SKM-1 treated with dmso at 0.1 percent for 144 hours (cell line): ENCODE results near the gene CCDC138.

Experiments used
- DNase-seq: peaks from one replicate; lab custom pipeline; 2025; ENCODE audit not compliant: unreplicated experiment; lab: John Stamatoyannopoulos, UW

CCDC138 gene

DNA sequence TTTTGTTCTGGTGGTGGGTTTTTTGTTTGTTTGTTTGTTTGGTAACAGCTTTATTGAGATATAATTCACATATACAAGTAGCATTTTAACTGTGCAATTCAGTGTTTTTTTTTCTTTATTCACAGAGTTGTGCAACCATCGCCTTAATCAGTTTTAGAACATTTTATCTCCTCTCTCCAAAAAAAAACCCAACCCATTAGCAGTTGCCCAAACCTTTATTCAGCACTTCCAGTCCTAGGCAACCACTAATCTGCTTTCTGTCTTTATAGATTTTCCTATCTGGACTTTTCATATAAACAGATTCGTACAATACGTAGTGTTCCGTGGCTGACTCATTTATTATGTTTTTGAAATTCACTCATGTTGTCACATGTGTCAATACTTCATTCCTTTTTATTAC, 38.7 kb downstream of the CCDC138 start:
- no peak for DNase-seq

DNA sequence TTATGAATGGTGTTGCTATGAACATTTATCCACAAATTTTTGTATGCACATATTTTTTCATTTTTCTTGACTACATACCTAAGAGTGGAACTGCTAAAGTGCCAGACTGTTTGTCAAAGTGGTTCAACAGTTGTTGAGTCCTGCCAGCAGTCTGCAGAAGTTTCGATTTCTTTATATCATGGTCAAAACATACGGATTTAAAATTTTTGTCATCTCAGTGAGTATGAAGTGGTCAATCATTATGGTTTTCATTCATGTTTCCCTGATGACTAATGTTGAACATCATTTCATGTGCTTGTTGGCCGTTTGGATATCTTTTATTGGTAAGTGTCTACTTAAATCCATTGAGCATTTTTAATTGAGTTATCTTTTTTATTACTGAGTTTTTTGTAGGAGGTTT, 39.2 kb downstream of the CCDC138 start:
- no peak for DNase-seq

DNA sequence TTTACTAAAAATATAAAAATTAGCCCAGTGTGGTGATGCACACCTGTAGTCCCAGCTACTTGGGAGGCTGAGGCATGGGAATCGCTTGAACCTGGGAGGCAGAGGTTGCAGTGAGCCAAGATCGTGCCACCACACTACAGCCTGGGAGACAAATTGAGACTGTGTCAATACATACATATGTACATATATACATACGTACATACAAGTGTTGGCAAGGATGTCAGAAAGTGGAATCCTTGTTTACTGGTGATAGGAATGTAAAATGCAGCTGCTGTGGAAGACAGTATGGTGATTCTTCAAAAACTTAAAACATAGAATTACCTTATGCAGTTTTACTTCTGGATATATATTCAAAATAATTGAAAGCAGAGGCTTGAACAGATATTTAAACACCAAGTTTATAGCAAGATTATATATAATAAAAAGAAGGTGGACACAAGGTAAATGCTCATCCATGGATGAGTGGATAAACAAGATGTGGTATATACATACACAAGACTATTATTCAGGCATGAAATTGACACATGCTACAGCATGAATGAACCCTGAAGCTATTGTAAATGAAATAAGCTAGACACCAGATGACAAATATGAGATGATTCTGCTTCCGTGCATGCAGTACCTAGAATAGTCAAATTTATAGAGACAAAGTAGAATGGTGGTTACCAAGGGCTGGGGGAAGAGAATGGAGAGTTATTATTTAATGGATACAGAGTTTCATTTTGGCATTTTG, 43.2 kb downstream of the CCDC138 start:
- DNase-seq = no peak

DNA sequence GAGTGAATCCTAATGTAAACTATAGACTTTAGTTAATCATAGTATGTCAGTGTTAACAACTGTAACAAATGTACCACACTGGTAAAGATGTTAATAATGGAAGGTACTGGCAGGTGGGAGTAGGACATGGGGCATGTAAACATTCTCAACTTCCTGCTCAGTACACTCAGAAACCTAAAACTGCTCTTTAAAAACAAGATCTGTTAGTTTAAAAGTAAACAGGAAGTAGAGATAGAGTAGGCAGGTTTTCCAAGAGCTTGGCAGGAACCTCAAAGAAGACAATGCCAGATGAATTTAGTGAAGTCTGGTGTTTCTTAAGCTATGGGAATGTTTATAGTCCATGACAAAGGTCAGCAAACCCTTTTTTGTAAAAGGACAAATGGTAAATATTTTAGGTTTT, 46.6 kb downstream of the CCDC138 start:
- no peak for DNase-seq

DNA sequence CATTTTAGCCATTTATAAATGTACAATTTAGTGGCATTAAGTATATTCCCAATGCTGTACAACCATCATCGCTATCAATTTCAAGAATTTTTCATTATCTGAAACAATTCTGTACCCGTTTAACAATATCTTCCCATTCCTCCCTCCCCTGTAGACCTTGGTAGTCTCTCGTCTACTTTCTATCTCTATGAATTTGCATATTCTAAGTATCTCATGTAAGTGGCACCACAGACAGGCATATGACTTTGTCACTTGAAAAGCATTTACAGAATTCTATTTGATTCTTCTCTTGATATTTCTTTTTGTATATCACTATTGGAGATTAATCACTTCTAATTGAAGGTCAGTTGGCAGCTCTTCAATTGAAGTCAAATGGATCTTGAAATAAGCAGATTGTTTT, 48.0 kb downstream of the CCDC138 start:
- no peak for DNase-seq

DNA sequence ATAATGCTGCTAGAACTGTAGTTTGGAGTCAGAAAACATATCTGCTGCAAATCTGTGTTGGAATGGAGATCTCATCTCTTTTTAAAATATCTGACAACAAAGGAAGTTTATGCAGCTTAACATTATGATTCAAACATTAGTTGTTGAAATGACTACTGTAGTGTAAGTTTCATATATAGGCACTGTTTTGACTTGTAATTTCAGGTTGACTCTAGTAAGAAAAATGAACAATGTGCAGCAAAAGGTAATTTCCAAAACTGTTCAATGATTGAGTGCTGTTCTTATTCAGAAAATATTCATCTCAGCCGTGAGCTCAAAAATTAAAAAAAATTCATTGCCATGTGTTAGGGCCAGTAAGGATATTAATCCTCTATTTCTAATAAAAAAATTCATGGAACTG, 48.5 kb downstream of the CCDC138 start:
- no peak for DNase-seq

DNA sequence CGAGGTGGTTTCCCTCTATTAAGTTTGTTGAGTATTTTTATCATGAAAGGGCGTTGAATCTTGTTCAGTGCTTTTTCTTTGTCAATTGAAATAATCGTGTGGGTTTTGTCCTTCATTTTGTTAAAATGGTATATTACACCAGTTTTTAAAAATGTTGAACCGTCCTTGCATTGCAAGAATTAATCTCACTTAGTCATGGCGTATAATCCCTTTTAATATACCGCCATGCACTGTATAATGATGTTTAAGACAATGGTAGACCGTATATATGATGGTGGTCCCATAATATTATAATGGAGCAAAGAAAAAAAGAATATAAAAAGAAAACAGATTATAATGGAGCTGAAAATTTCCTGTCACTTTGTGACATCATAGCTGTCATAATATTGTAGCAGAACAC, 50.6 kb downstream of the CCDC138 start:
- DNase-seq = no peak

DNA sequence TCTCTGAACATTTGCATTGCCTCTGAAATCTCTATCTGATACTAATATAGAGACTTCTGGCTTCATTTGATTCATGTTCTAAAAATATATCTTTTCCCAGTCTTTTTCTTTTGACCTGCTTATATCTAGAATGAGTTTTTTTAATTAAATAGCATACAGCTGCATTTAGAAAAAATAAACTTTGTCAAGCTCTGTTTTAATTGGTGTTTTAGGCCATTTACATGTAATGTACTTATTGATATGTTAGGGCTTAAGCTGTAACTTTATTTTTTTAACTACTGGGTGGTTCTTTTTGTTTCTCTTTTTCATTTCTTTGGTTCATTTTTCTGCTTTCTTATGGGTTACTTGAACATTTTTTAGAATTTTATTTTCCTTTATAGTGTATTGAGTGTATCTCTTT, 54.9 kb downstream of the CCDC138 start:
- DNase-seq = no peak

DNA sequence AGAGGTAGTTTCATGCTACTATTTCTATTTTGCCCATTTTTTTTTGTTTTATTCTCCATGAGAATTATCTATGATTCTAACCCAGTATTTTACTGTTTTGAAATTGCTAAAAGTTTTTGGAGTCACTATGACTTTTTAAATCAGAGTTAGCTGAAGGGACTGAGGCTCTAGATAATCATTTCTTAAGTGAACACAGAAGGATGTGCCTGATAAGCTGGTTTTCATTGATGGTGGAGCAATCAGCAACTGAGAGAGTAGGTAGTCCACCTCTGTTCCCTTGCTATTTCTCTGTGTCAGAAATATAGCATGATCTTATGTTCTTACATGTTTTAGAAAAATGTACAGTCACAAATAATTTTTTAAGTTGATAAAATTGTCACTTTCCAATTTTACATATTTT, 59.4 kb downstream of the CCDC138 start:
- no peak for DNase-seq

DNA sequence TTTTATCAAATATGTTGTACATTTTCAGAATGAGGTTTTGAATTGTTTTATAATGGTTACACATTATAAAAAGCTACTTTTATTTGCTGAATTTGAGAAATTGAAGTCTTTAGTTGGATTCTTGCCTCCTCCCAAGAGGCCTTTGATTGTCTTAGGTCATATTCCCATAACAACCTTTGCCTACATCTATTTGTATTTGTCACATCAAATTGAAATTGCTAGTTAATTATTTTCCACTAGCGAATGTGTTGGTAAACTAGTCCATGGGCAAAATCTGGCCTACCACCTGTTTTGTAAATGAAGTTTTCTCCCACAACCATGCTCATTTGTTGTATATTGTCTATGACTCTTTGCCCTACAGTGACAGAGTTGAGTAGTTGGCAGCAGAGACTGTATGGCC, 60.4 kb downstream of the CCDC138 start:
- DNase-seq = no peak

DNA sequence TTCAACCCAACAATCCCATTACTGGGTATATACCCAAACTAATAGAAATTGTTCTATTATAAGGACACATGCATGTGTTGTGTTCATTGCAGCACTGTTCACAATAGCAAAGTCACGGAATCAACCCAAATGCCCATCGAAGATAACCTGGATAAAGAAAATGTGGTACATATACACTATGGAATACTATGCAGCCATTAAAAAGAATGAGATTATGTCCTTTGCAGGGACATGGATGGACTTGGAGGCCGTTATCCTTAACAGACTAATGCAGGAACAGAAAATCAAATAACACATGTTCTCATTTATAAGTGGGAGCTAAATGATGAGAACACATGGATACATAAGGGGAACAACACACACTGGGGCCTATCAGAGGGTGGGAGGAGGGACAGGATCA, 65.8 kb downstream of the CCDC138 start:
- no peak for DNase-seq

DNA sequence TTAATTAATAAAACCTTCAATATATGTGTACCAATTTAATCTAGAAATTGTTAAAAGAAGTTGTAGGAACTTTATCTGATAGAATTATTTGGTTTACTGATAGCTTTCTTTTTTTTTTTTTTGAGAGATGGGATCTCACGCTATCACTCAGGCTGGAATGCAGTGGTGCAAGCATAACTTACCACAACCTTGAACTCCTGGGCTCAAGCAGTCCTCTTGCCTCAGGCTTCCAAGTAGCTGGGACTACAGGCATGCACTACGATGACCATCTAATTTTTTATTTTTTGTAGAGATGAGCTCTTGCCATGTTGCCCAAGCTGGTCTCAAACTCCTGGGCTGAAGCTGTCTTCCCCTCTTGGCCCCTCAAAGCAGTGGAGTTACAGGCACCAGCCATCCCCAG, 66.8 kb downstream of the CCDC138 start:
- no peak for DNase-seq

DNA sequence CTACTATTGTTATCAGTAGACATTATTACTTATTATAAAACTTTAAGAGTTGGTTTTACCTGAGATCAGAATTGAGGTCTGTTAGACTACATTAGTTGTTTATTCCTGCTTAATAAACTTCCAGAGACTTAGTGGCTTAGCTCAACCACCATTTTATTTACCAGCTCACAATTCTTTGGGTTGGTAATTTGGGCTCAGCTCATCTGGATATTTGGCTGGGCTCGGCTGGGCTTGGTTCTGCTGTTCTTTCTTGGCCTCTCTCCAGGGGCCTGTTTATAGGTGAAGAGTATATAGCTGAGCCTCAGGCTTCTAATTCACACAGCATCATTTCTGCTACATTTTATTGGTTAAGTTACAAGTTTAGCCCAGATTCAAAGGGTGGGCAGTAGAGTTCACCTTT, 67.9 kb downstream of the CCDC138 start:
- DNase-seq = no peak

DNA sequence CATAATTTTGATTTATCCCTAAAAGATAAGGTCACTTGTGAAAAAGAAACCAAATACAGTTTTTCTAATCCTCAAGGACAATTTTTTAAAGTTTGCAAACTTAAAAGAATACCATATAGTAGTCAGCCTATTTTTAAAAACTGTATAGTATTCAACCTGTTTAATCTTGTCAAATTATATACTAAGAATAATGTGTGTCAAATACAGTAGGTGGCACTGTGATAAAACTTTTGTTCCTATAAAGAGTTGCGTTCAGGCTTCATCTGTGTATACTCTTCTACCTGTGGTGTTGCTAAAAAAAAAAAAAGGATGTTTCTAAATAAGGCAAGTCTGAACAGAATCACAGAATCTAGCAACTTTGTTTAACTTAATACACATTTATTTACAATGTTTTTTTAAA, 68.6 kb downstream of the CCDC138 start:
- no peak for DNase-seq

DNA sequence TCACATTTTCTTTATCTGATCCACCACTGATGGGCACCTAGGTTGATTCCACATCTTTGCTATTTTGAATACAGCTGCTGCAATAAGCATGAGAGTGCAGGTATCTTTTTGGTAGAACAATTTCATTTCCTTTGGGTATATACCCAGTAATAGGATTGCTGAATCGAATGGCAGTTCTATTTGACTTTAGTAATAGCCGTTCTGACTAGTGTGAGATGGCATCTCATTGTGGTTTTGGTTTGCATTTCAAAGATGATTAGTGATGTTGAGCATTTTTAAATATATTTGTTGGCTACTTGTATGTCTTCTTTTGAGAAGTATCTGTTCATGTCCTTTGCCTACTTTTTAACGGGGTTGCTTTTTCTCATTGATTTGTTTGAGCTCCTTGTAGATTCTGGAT, 72.3 kb downstream of the CCDC138 start:
- DNase-seq = no peak

DNA sequence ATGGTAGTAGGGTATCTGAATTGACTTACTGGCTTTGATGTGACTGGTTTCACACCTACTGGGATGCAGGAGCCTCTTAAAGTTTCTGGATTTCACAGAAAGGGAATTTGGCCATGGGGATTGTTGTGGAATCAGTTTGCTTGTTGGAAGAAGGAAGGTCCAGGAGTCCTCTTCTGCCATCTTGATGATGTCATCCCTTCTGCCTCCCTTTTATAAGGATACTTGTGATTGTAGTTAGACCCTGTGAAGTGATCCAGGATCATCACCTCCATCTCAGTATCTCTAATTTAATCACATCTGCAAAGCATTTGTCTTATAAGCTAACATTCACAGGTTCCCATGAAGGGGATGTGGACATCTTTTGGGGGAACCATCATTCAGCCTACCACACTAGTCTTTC, 79.5 kb downstream of the CCDC138 start:
- no peak for DNase-seq

DNA sequence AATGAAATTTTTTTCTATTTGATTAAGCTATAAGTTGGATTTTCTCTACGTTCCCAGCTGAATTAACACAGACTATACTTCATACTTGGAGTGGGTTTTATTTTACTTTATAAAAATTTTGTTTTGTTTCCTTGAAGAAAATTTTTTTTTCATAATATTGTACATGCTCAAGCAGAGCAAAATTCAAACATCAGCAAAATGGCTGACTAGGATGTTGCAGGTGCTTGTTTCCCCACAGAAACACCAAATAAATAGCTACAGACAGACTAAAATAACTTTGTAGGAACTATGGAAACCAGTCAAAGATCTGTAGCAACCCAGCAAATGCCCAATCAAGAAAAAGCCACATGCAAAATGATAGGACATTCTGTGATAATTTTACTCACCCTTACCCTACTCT, 82.3 kb downstream of the CCDC138 start:
- no peak for DNase-seq

DNA sequence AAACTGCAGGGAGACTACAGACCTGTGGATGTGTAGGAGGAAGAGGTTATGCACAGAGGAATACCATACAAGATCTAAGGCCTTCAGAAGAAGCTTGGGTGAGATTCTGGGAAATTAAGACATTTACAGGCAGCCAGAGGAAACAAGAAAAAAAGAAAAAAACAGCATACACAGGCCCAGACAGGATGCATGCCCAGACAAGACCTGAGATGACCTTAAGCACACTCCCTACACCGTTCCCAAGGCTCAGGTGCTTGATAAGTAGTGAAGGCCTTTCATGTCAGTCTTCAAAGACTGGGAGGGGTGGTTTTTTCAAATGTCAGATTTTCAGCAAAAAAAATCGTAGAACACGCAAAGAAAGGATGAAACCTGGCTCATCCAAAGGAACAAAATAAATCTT, 83.0 kb downstream of the CCDC138 start:
- DNase-seq = no peak

DNA sequence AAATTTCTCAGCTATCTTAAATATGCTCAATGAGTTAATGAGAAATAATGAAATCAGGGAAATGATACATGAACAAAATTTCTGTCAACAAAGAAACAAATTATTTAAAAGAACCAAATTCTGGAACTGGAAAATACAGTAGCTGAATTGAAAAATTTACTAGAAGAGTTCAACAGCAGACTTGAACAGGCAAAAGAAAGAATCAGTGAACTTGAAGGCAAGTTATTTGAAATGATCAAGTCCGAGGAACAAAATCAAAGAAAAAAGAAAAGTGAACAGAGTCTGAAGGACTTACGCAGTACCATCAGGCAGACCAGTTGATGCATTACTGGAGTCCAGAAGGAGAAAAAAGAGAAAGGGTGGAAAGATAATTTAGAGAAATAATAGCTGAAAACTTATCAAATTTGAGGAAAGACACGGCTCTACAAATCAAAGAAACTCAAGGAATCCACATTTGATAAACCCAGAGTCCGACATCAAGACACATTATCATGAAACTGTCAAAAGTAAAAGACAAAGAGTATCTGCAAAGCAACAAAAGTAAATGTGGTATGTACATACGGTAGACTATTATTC, 83.6 kb downstream of the CCDC138 start:
- DNase-seq = no peak

DNA sequence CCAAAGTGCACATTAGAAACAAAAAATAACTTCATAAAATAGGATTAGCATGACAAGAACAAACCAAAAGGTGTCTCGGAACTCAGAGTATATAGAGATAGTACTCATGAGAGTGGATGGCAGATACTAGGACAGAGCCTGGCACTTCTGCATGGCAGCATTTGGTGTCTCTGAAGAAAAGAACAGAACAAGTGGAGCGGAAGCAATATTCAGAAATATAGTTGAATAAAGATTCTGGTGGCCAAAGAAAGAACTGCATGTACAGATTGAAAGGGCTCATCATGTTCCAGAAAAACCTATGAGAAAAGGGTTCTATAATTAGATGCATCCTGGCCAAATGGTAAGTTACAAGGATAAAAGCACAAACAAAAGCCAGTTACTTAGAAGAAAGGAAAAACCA, 90.9 kb downstream of the CCDC138 start:
- DNase-seq = no peak

DNA sequence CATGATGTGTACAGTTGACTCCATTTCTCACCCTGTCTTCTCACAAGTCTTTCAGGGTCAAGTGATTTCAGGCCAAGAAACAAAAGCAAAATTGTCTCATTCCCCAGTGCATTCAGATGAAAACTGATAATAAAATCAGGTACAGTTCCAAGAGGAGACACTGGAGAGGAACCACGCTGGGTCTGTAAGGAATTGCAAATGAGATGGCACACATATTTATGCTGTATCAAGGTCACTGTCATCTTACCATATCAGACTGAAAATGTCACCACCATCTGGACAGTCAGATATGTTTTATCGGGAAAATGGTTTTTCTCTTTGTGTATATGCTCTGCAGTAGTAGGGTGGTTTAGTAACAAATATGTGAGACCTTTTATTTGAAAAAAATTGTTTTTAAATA, 91.7 kb downstream of the CCDC138 start:
- no peak for DNase-seq

DNA sequence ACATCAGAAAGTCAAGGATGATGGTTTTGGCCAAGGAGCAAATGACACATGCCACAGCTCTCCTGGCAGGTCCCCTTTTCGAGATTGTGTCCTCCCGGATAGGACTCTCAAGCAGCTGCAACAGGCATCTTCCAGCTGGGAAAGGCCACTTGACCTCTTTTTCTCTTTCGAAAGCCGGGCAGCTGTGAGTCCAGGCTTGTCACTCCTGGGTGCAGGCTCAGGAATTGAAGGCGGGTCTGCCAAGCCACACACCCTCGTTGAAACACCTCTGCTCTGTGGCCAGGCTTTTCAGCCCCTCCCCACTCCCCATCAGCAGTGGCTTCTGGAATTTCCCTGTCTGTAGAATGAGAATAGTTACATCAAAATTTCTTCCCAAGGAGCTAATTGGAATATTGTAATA, 98.0 kb downstream of the CCDC138 start:
- DNase-seq = no peak

DNA sequence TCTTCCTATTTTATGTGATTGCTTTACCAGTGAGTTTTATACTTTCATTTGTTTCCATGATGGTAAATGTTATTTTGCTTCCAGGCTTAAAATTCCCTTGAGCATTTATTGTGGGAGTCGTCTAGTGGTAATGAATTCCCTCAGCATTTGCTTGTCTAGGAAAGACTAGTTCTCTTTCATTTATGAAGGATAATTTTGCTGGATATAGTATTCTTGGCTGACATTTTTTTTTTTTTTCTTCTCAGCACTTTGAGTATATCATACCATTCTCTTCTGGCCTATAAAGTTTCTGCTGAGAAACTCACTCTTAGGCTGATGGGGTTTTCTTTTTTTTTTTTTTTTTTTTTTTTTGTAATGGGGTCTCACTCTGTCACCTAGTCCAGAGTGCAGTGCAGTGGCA, 103.3 kb downstream of the CCDC138 start:
- no peak for DNase-seq
